Neural crest cell (in vitro differentiated cells): ENCODE data around the gene RASGEF1B. TPM values are rescaled to one million over a fixed set of nuclear protein-coding genes. Genes with fewer than 3 reads are reported as not detected.

Source experiments
- DNase-seq: peaks from one replicate; pipeline ENCODE4 v3.0.0; 2021; ENCODE audit warnings: low read depth, mixed read lengths, low spot score
- H3K27ac Mint-ChIP-seq: one replicate; pipeline ENCODE4 v1.8.0; 2021; ENCODE audit warnings: mild to moderate bottlenecking, mixed read lengths; ENCODE audit not compliant: unreplicated experiment
- H3K27me3 Mint-ChIP-seq: 2 replicates; pipeline ENCODE4 v1.8.0; 2021; ENCODE audit warnings: low read depth, mild to moderate bottlenecking, mixed read lengths
- H3K36me3 Mint-ChIP-seq: 2 replicates; pipeline ENCODE4 v1.8.0; 2021; ENCODE audit warnings: low read depth, mild to moderate bottlenecking, mixed read lengths
- H3K4me1 Mint-ChIP-seq: 2 replicates; pipeline ENCODE4 v1.8.0; 2021; ENCODE audit warnings: mixed read lengths
- H3K4me3 Mint-ChIP-seq: one replicate; pipeline ENCODE4 v1.8.0; 2021; ENCODE audit warnings: mild to moderate bottlenecking, mixed read lengths
- H3K9me3 Mint-ChIP-seq: 2 replicates; pipeline ENCODE4 v1.8.0; 2021; ENCODE audit warnings: mixed read lengths
- total RNA-seq: library from RNA; stranded (reverse); gene quantifications from 2 replicates; pipeline ENCODE4 v1.2.1, GENCODE V29; 2021
- TF ChIP-seq, protein P1 (sequence below): fragments of 200-600 bp; sonication (generic); conservative IDR thresholded peaks from 2 replicates; pipeline ENCODE4 v1.5.0; 2021; ENCODE audit warnings: antibody characterized with exemption, mild to moderate bottlenecking

The RASGEF1B gene
- total RNA-seq, 1 donor from 2014 or later: 1.7 TPM

- Mint-ChIP-seq H3K4me1 (no peaks in the 10 kb centered on the region), H3K9me3 (no peaks in the 10 kb centered on the region), H3K36me3 (no peaks in the 10 kb centered on the region), H3K4me3 (no peak overlapping the region), H3K27me3 (no peaks in the 10 kb centered on the region), H3K27ac (no peak overlapping the region)
- DNase-seq: no peak
- TF ChIP-seq, protein P1, sequence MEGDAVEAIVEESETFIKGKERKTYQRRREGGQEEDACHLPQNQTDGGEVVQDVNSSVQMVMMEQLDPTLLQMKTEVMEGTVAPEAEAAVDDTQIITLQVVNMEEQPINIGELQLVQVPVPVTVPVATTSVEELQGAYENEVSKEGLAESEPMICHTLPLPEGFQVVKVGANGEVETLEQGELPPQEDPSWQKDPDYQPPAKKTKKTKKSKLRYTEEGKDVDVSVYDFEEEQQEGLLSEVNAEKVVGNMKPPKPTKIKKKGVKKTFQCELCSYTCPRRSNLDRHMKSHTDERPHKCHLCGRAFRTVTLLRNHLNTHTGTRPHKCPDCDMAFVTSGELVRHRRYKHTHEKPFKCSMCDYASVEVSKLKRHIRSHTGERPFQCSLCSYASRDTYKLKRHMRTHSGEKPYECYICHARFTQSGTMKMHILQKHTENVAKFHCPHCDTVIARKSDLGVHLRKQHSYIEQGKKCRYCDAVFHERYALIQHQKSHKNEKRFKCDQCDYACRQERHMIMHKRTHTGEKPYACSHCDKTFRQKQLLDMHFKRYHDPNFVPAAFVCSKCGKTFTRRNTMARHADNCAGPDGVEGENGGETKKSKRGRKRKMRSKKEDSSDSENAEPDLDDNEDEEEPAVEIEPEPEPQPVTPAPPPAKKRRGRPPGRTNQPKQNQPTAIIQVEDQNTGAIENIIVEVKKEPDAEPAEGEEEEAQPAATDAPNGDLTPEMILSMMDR: no peak
Observed at GRCh38 chr4:81436096-81436495, 35.6 kb downstream of the RASGEF1B start.

DNA sequence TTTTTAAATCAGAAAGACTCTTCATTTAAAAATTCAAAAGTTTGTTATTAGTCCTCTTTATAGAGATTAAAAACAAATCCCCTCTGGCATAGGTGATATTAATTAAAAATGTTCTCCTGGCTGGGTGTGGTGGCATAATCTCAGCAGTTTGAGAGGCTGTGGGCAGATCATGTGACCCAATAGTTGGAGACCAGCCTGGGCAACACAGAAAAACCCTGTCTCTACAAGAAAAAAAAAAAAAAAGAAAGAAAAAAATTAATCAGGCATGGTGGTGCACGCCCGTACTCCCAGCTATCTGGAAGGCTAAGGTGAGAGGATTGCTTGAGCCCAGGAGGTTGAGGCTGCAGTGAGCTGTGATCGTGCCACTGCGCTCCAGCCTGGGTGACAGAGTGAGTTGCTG is 38.9 kb downstream of the RASGEF1B start:
- no peak overlapping the region for H3K27ac Mint-ChIP-seq
- peaks cover 4% of the 10 kb centered on the region for H3K36me3 Mint-ChIP-seq
- no peak for DNase-seq
- peaks cover 3% of the 10 kb centered on the region for H3K9me3 Mint-ChIP-seq
- H3K4me1 Mint-ChIP-seq: peaks cover 5% of the 10 kb centered on the region
- no peak overlapping the region for H3K4me3 Mint-ChIP-seq
- TF ChIP-seq, protein P1: no peak
- H3K27me3 Mint-ChIP-seq: no peaks in the 10 kb centered on the region

DNA sequence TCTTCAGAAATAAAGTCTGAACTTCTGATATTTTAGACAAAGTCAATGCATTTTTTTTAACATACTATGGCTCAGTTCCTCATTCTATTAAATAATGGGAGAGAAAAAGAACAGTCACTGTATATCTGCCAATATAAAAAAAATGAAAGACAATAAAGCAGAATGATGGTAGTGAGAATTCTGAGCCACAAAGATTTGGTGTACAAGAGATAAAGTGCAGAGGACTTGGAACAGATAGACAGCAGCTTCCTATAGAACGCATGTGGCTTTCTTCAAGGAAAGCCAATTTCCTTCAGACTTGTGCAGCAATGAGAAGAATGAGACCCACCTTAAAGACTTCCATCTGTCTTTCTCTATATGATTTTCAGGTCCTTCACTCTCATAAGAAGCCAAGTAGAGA is 39.7 kb downstream of the RASGEF1B start:
- DNase-seq: no peak
- Mint-ChIP-seq H3K27me3 (no peaks in the 10 kb centered on the region), H3K4me3 (no peak overlapping the region), H3K9me3 (peaks cover 3% of the 10 kb centered on the region), H3K27ac (no peak overlapping the region), H3K36me3 (peaks cover 4% of the 10 kb centered on the region), H3K4me1 (peaks cover 13% of the 10 kb centered on the region)
- TF ChIP-seq, protein P1: no peak

DNA sequence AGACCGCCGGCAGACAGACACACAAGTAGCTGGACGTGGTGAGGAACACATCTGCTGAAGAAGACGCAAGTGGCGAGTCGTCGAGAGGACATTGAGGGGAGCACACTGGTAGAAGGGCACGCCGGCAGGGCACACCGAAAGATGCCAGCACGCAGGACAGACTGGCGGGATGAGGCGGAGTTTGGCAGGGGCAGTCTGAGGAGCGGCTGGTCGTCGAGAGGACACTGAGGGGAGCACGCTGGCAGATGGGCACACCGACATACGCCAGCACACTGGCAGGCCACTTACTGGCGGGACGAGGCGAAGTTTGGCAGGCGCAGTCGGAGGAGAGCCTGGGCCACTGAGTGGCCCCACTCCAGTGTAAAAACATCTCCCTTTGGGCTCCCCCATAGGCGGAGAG is 42.1 kb downstream of the RASGEF1B start:
- TF ChIP-seq, protein P1: no peak
- H3K4me3 Mint-ChIP-seq: no peak overlapping the region
- H3K36me3 Mint-ChIP-seq: peaks cover 4% of the 10 kb centered on the region
- H3K4me1 Mint-ChIP-seq: peaks cover 30% of the 10 kb centered on the region
- H3K9me3 Mint-ChIP-seq: peaks cover 3% of the 10 kb centered on the region
- no peak for DNase-seq
- H3K27me3 Mint-ChIP-seq: no peaks in the 10 kb centered on the region
- no peak overlapping the region for H3K27ac Mint-ChIP-seq

- Mint-ChIP-seq H3K4me1 (peaks cover 35% of the 10 kb centered on the region), H3K9me3 (peaks cover 3% of the 10 kb centered on the region)
Observed at GRCh38 chr4:81429031-81429430, 42.7 kb downstream of the RASGEF1B start.

More at GRCh38 chr4:81429031-81429430, 42.7 kb downstream of the RASGEF1B start:
- TF ChIP-seq, protein P1: no peak
- no peak overlapping the region for H3K27ac Mint-ChIP-seq
- H3K27me3 Mint-ChIP-seq: no peaks in the 10 kb centered on the region
- H3K4me3 Mint-ChIP-seq: no peak overlapping the region
- no peak for DNase-seq
- H3K36me3 Mint-ChIP-seq: peaks cover 4% of the 10 kb centered on the region
